Pancreas (tissue), 10 donors: ENCODE data around the gene ACVRL1. TPM values are rescaled to one million over a fixed set of nuclear protein-coding genes. Genes with fewer than 3 reads are reported as not detected.

Experiments used
- ATAC-seq, 4 donors: fragments of 200-7000 bp; cut with Tn5 transposase; one replicate each; pipeline versions ENCODE4 v1.8.0 to v1.9.1; 2020; ENCODE audit warnings: mild to moderate bottlenecking in 4 of 4, moderate library complexity in 4 of 4
- DNase-seq, 6 donors: peaks; one replicate each; pipeline ENCODE4 v3.0.0-alpha.2; 2020
- FAIRE-seq: peaks from 2 replicates; lab custom pipeline; 2012; peaks lifted over from hg19 to GRCh38; lab: Jason Lieb, UNC
- H3K27ac ChIP-seq, 4 donors: fragments of 200-600 bp; sonication (generic); 1 replicate in 3 of 4; 2 replicates in 1 of 4; pipeline versions ENCODE4 v1.5.0 to v1.8.0; 2020
- H3K27me3 ChIP-seq, 4 donors: fragments of 200-600 bp; one replicate each; pipeline ENCODE4 v1.8.0; 2021
- H3K36me3 ChIP-seq, 3 donors: fragments of 200-600 bp; sonication (generic) in 1 of 3; one replicate each; pipeline versions ENCODE4 v1.5.0 to v1.8.0; 2020 to 2021
- H3K4me1 ChIP-seq, 3 donors: fragments of 200-600 bp; one replicate each; pipeline ENCODE4 v1.8.0; 2021
- H3K4me3 ChIP-seq, 4 donors: fragments of 200-600 bp; sonication (generic) in 2 of 4; one replicate each; pipeline versions ENCODE4 v1.5.0 to v1.8.0; 2020 to 2021
- H3K9me3 ChIP-seq, 4 donors: fragments of 200-600 bp; one replicate each; pipeline ENCODE4 v1.8.0; 2021
- WGBS, 2 donors: extraction: QIAGEN DNeasy Blood & Tissue Kit; methylation state at CpG; one replicate each; pipeline ENCODE4 v1.1.7; 2013; 5-methylcytosine and 5-hydroxymethylcytosine counted together
- intact Hi-C, 3 donors: fragments of 100-400 bp; cut with DNase I; formaldehyde crosslinking; loops; one replicate each; pipeline versions ENCODE4 v1.11.1 to v1.14.2; 2022
- polyA plus RNA-seq, 2 donors: library from polyadenylated mRNA; stranded (reverse); fragments of 200-250 nt; gene quantifications; one replicate each; pipeline ENCODE4 v1.2.3, GENCODE V29; 2013
- total RNA-seq, 6 donors: library from RNA; stranded (reverse); fragmentation: NEBNext Ultra II Directional in 4 of 6; extraction: Animal tissue kit (Norgen Biotek cat#: 25700) in 4 of 6; gene quantifications; one replicate each; pipeline versions ENCODE4 v1.2.1 to v1.2.4, GENCODE V29; 2021 to 2023
- TF ChIP-seq, protein P1 (sequence below), 4 donors: fragments of 200-600 bp; sonication (generic) in 3 of 4; IDR thresholded peaks; one replicate each; pipeline versions ENCODE4 v1.5.0 to v1.8.0; 2021; ENCODE audit warnings: antibody characterized with exemption in 4 of 4
- donor health status: healthy with polysubstance abuse.
- donor health status: DM: no; HTN: no; CAD: no; lungs with moderate emphysema.
- donor health status: DM: no; HTN: no; CAD: no.
- donor health status: control.
- donor health status: control.
- donor health status: Bipolar disorder and iron deficiency.
- donor health status: DM: yes; HTN: yes; CAD: no.
- donor health status: DM: no; HTN: no; CAD: no.
- donor health status: DM: no; HTN: no; CAD: no.
- donor health status: DM: yes; HTN: yes; CAD: no.

ACVRL1 gene
- total and polyA plus RNA-seq, 8 donors, result 6.6 to 20.8 (median 13.1) TPM

DNA sequence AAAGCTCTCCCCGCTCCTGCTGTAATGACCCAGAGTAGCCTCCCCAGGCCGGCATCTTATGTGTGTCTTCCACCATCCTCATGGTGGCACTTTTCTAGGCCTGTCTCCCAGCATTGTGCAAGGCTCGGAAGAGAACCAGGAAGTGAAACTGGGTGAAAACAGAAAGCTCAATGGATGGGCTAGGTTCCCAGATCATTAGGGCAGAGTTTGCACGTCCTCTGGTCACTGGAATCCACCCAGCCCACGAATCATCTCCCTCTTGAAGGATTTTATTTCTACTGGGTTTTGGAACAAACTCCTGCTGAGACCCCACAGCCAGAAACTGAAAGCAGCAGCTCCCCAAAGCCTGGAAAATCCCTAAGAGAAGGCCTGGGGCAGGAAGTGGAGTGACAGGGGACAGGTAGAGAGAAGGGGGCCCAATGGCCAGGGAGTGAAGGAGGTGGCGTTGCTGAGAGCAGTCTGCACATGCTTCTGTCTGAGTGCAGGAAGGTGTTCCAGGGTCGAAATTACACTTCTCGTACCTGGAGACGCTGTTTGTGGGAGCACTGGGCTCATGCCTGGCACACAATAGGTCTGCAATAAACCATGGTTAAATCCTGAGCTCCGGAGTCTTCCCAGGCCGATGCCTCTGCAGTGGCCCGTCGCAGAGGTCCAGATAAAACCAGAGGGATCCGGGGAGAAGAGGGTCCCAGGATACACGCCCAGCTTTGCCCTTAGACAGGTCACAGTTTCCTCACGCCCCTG is 15.6 kb downstream of the ACVRL1 start:
- Histone ChIP-seq H3K27me3 (no peaks in the 10 kb centered on the region), H3K36me3 (no peaks in the 10 kb centered on the region), H3K4me1 (peaks cover 0 to 8% (median 0%) of the 10 kb centered on the region in 3 donors), H3K4me3 (no peak overlapping the region), H3K9me3 (no peaks in the 10 kb centered on the region), H3K27ac (peak overlapping the region in 2 of 4 donors; percentile 35 to 74)
- ATAC-seq (peak in 3 of 4 donors; percentile 65 to 81 (median 72)), DNase-seq (peak in 2 of 6 donors; percentile 26 to 51), FAIRE-seq (no peak)
- 51 to 66% methylated on average over 16 of the region's 16 CpGs for WGBS, 2 donors
- intact Hi-C loops, result loop anchor here in 1 of 3 donors (5.0 kb wide), 1 partner anchor 59 kb away; no protein-coding TSS in a partner anchor
- TF ChIP-seq, protein P1, sequence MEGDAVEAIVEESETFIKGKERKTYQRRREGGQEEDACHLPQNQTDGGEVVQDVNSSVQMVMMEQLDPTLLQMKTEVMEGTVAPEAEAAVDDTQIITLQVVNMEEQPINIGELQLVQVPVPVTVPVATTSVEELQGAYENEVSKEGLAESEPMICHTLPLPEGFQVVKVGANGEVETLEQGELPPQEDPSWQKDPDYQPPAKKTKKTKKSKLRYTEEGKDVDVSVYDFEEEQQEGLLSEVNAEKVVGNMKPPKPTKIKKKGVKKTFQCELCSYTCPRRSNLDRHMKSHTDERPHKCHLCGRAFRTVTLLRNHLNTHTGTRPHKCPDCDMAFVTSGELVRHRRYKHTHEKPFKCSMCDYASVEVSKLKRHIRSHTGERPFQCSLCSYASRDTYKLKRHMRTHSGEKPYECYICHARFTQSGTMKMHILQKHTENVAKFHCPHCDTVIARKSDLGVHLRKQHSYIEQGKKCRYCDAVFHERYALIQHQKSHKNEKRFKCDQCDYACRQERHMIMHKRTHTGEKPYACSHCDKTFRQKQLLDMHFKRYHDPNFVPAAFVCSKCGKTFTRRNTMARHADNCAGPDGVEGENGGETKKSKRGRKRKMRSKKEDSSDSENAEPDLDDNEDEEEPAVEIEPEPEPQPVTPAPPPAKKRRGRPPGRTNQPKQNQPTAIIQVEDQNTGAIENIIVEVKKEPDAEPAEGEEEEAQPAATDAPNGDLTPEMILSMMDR (IDR thresholded peaks at IDR 0.05), result no peak

DNA sequence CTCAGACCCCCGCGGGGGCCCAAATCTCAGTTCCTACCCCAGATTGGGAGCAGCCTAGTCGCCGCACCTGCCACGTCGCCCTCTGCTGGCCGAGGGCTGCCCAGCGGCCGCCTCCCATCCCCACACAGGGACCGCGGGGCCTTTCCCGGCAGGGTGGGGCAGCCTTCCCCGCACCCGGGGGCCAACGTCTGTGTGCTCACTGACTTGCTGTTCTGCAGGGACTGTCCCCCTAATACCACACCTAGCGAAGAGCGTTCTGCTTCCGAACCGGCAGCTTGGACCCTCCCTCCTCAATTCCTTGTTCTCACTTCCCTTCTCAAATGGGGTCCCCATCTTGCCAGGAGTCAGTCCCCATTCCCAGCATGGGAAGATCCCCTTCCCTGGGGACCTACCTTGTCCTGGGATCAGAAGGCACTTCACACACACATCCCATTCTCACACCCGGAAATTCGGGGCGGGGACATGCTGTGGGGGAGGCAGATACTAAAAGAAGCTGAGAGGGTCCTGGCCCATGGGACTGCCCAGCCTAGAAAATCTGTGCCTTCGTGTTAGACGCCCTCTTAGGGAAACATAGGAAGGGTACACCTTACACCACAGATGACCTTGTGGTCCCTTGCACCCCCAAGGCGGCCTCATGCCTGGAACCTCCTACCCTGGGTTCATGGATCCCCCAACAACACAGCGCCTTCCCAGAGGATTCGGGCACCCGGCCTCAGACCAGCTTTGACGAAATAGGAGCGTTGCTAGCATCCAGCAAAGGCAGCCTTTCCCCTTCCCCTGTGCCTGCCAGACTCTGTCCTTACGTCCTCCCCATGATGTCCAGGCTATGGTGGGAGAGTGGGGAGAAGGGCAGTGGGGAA is 16.4 kb downstream of the ACVRL1 start:
- H3K9me3 ChIP-seq, result no peaks in the 10 kb centered on the region
- intact Hi-C loops, result loop anchor here in 1 of 3 donors (5.0 kb wide), 1 partner anchor 59 kb away; no protein-coding TSS in a partner anchor
- TF ChIP-seq, protein P1 (IDR thresholded peaks at IDR 0.05), result peak; percentile 51 to 76 (median 72)
- peaks cover 0 to 8% (median 0%) of the 10 kb centered on the region in 3 donors for H3K4me1 ChIP-seq
- H3K36me3 ChIP-seq, result no peaks in the 10 kb centered on the region
- peak; percentile 55 to 80 (median 75) for ATAC-seq
- H3K27me3 ChIP-seq, result no peaks in the 10 kb centered on the region
- 31 to 45% methylated on average over 28 to 31 of the region's 31 CpGs for WGBS, 2 donors
- peak overlapping the region in 2 of 4 donors; percentile 35 to 74 for H3K27ac ChIP-seq
- peak in 4 of 6 donors; percentile 50 to 83 (median 70) for DNase-seq
- FAIRE-seq, result no peak
- H3K4me3 ChIP-seq, result no peak overlapping the region

DNA sequence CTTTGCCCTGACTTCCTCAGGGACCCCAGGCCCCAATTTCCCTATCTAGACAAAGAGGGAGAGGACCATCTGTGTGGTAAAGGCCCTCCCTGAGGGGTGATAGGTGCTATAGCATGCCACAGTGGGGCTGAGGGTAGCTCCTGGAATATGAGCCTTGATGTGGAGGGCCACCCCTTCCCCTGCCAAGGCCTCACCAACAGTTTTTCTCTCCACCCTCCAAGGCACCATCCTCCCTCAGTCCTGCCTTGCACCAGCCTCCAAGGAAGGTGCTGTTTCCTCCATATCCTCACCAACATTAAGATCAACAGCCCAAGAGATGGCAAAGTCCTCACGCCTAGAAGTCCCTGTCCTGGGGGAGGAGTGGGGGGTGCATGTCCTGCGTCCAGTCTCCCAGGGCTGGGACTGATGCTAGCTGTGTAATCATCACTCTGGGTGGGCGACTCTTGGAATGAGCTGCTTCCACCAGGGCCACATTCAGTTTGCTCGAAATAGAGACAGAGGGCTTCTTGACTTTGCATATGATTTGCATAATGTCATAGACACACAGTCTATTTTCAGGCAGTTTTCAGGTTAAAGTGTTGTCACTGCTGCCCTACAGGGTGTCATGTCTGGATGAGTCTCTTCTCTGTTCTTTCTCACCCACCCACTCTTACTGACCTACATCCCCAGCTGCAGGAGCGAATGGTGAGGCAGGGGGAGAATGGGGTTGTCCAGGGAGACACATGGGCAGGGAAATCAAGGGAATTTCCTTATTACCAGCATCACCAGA is 17.4 kb downstream of the ACVRL1 start:
- TF ChIP-seq, protein P1 (IDR thresholded peaks at IDR 0.05), result no peak

DNA sequence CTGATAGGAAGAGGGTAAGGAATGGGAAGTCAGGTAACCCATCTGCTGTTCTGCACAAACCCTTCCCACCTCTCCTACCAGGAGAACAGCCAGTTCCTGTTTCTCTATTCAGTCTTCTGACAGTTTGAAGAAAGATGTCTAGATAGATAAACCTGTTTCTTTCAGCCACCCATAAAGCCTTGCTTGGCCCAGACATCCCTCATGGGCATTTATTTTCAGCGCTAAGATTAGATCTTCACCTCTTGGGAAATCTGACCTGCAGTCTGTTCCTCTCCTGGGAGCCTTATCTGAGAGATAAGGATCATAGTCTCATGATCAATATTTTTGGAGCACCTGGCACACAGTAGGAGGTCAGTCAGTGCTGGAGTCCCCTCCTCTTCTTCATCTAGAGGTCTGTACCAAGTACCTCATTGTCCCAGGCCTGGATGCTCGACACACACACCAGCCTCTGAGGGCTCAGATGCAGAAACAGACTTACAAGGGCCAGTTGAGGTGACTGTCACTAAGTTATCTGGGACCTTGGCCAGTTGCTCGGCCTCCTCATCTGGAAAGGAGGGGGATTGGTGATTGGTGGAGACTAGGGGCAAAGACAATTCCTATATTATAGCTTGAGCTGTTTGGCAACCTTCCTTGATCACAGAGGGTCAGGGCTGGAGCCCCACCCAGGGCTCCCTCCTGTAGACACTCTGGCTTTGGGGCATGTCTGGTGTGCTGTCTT is 18.2 kb downstream of the ACVRL1 start:
- WGBS, 2 donors, result 56 to 61% methylated on average over 3 of the region's 3 CpGs
- Histone ChIP-seq H3K27me3 (no peaks in the 10 kb centered on the region), H3K9me3 (no peaks in the 10 kb centered on the region), H3K4me3 (no peak overlapping the region), H3K36me3 (no peaks in the 10 kb centered on the region), H3K27ac (peak overlapping the region in 2 of 4 donors; percentile 20 to 24), H3K4me1 (peaks cover 0 to 8% (median 0%) of the 10 kb centered on the region in 3 donors)
- no peak for DNase-seq
- TF ChIP-seq, protein P1 (IDR thresholded peaks at IDR 0.05), result no peak
- intact Hi-C loops, result loop anchor here in 1 of 3 donors (5.0 kb wide), 1 partner anchor 67 kb away; no protein-coding TSS in a partner anchor
- no peak for FAIRE-seq
- no peak for ATAC-seq

More for the DNA sequence above, 17.4 kb downstream of the ACVRL1 start:
- intact Hi-C loops, result loop anchor here in 2 of 3 donors (5.0 kb wide), 2 partner anchors 58 to 68 kb away; no protein-coding TSS in a partner anchor
- DNase-seq, result peak in 1 of 6 donors; percentile 27
- Histone ChIP-seq H3K36me3 (no peaks in the 10 kb centered on the region), H3K27ac (no peak overlapping the region), H3K4me1 (peaks cover 0 to 8% (median 0%) of the 10 kb centered on the region in 3 donors), H3K9me3 (no peaks in the 10 kb centered on the region), H3K4me3 (no peak overlapping the region), H3K27me3 (no peaks in the 10 kb centered on the region)
- WGBS, 2 donors, result 84 to 85% methylated on average over 5 of the region's 5 CpGs
- FAIRE-seq, result no peak
- no peak for ATAC-seq
